ENCODE data around the gene HEY2. TPM values are rescaled to one million over a fixed set of nuclear protein-coding genes. Genes with fewer than 3 reads are reported as not detected.

The HEY2 gene
- total RNA-seq, 6 experiments from 2014 or later = not detected

DNA sequence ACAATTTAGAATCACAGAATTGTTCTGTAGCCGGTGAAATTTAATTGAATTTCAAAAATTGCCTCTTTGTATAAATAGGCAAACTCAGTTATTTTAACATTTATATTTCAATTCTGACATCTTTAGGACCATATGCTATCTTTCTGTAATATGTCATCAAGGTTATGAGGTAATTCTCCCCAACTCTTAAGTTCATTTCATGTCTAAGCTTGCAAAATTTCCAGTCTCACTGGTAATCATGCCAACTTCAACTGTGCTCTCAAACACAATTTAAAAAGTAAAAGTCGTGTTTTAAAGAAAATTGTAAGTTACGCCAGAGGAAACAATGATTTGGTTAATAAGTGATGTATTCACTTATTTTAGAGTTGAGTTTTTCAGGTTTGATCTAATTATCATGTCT is 42.7 kb downstream of the HEY2 start:
- peak overlapping the region; percentile 99 for H3K4me3 Mint-ChIP-seq

DNA sequence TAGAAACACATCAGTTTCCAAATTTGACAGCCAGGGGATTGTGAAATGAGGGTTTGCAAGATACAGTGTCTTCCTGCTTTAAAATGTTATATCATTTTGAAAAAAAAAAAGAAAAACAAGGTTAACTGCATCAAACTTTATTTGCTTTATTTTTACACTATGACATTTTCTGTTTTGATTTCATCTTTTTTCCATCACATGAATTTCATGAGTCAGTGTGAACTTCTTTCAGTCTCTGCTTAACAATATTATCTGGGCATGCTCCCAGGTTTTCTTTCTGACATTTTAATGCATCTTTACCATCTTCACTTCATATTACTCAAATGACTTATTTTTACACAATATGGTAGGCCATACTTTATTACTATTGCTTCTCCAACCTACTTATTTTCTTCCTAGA is 43.2 kb downstream of the HEY2 start:
- TF ChIP-seq, protein P1, sequence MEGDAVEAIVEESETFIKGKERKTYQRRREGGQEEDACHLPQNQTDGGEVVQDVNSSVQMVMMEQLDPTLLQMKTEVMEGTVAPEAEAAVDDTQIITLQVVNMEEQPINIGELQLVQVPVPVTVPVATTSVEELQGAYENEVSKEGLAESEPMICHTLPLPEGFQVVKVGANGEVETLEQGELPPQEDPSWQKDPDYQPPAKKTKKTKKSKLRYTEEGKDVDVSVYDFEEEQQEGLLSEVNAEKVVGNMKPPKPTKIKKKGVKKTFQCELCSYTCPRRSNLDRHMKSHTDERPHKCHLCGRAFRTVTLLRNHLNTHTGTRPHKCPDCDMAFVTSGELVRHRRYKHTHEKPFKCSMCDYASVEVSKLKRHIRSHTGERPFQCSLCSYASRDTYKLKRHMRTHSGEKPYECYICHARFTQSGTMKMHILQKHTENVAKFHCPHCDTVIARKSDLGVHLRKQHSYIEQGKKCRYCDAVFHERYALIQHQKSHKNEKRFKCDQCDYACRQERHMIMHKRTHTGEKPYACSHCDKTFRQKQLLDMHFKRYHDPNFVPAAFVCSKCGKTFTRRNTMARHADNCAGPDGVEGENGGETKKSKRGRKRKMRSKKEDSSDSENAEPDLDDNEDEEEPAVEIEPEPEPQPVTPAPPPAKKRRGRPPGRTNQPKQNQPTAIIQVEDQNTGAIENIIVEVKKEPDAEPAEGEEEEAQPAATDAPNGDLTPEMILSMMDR (IDR thresholded peaks at IDR 0.05) = no peak
- no peaks in the 10 kb centered on the region; the same call in 1 of the 2 replicates for H3K27me3 Mint-ChIP-seq (ENCODE audit: insufficient read depth)
- 0 out of 2 replicates have a peak overlapping the region, but pooled peaks have one; percentile 6 for H3K27ac Mint-ChIP-seq
- H3K4me1 Mint-ChIP-seq (ENCODE audit: low read depth) = peaks cover 60% of the 10 kb centered on the region
- H3K36me3 Mint-ChIP-seq (ENCODE audit: low read depth) = no peaks in the 10 kb centered on the region
- no peak for DNase-seq
- H3K9me3 Mint-ChIP-seq = no peaks in the 10 kb centered on the region
- peak overlapping the region; percentile 99 for H3K4me3 Mint-ChIP-seq

More for the DNA sequence above, 42.7 kb downstream of the HEY2 start:
- no peak for DNase-seq
- Mint-ChIP-seq H3K4me1 (ENCODE audit: low read depth) (peaks cover 56% of the 10 kb centered on the region), H3K27ac (no peak overlapping the region), H3K27me3 (ENCODE audit: insufficient read depth) (no peaks in the 10 kb centered on the region; the same call in 1 of the 2 replicates), H3K36me3 (ENCODE audit: low read depth) (no peaks in the 10 kb centered on the region), H3K9me3 (no peaks in the 10 kb centered on the region)
- TF ChIP-seq, protein P1 (IDR thresholded peaks at IDR 0.05) = no peak

DNA sequence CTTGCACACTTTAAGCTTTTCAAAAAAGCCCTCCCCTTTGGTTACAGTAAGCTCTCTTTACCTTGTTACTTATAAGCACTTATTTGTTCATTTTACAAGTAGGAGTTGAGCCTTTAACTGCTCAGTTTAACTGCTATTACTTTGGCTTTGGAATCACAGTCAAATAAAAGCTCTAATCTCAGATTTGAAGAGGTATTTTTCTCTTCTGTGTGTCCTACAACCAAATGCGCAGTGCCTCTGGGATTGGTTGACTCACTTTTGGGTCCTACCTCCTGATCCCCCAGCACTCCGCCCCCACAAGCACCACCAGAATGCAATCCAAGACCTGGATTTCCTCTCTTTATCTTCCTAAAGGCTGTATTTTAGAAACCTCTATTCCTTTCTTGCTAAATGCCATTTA is 43.8 kb downstream of the HEY2 start:
- no peak for DNase-seq

DNA sequence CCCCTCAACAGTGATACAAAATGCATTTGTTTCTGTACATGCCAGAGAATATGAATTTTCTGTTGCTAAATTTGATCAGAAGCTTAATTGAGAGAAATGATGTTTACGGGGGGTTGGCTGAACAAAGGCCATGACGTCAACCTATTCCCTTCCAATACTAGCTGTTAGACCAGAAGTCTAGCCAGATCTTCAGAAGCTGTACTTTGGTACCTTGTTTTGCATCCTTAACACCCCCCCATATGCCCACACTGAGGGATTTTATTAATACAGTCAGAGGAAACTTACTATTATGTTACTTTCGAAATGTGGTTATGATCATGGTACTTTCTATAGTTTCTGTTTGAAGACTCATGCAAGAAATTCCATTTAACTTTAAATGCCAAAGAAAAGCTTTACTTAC is 44.4 kb downstream of the HEY2 start:
- H3K9me3 Mint-ChIP-seq = no peaks in the 10 kb centered on the region
- TF ChIP-seq, protein P1 (IDR thresholded peaks at IDR 0.05) = no peak
- H3K4me3 Mint-ChIP-seq = peak overlapping the region; percentile 43
- H3K36me3 Mint-ChIP-seq (ENCODE audit: low read depth) = no peaks in the 10 kb centered on the region
- H3K27ac Mint-ChIP-seq = peak overlapping the region; percentile 39; the same call in 1 of the 2 replicates
- DNase-seq = no peak
- H3K4me1 Mint-ChIP-seq (ENCODE audit: low read depth) = peaks cover 69% of the 10 kb centered on the region
- H3K27me3 Mint-ChIP-seq (ENCODE audit: insufficient read depth) = no peaks in the 10 kb centered on the region; the same call in 1 of the 2 replicates

More for the DNA sequence above, 43.8 kb downstream of the HEY2 start:
- H3K4me1 Mint-ChIP-seq (ENCODE audit: low read depth) = peaks cover 65% of the 10 kb centered on the region
- peak overlapping the region; percentile 39 for H3K27ac Mint-ChIP-seq
- H3K27me3 Mint-ChIP-seq (ENCODE audit: insufficient read depth) = no peaks in the 10 kb centered on the region; the same call in 1 of the 2 replicates
- H3K4me3 Mint-ChIP-seq = peak overlapping the region; percentile 43
- TF ChIP-seq, protein P1 (IDR thresholded peaks at IDR 0.05) = no peak
- H3K9me3 Mint-ChIP-seq = no peaks in the 10 kb centered on the region
- H3K36me3 Mint-ChIP-seq (ENCODE audit: low read depth) = no peaks in the 10 kb centered on the region

DNA sequence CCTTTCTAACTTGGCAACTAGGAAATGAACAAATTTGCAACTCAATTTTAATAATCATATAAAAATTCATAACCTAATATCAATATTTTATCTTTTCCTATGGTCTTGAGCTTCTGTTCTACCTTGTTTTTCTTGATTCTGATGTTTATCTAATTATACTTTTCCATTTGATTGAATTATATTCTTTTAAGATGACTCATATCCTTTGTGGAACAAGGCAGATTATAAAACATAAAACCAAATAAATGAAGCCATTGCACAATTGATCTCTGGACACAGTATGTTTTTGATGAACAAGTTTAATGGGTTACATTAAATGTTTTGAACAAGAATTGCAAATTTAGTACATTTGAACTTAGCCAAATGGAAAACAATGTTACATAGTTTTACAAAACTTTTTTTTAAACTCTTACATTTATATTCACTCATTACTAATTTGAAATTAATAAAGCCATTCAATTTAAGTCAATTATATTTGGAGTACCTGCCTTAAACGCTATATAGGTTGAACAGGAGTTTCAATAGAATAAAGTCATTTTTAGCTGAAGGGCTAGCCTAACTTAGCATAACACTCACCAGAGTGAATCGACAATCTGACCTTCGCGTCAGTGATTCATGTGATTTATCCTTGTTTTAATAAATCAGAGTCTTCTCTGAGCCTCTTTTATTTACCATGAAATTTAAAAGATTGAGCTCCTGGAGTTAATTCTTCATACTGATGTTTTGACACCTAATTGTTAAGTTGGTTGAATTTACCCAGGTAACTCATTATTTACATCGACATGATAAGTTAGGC is 45.1 kb downstream of the HEY2 start:
- TF ChIP-seq, protein P1 (IDR thresholded peaks at IDR 0.05) = no peak
- Mint-ChIP-seq H3K4me1 (ENCODE audit: low read depth) (peaks cover 69% of the 10 kb centered on the region), H3K9me3 (no peaks in the 10 kb centered on the region), H3K4me3 (no peak overlapping the region), H3K27me3 (ENCODE audit: insufficient read depth) (no peaks in the 10 kb centered on the region; the same call in 1 of the 2 replicates), H3K36me3 (ENCODE audit: low read depth) (no peaks in the 10 kb centered on the region), H3K27ac (no peak overlapping the region; the same call in 1 of the 2 replicates)
- DNase-seq = no peak
